Panc1 (cell line): Measurements from ENCODE around the gene ARID4A. TPM values are rescaled to one million over a fixed set of nuclear protein-coding genes. Genes with fewer than 3 reads are reported as not detected.

Experiments
- ATAC-seq: fragments of 200-7000 bp; cut with Tn5 transposase; 2 replicates; pipeline ENCODE4 v1.9.1; 2020; ENCODE audit warnings: mild to moderate bottlenecking, moderate library complexity
- BruUV-seq: library from RNA; stranded (reverse); fragments of 400-500 nt; replicated peaks from 2 replicates; lab custom pipeline; 2021; lab: Mats Ljungman, UMichigan
- CTCF ChIA-PET: fragments of 300-600 bp; sonication (Branson Sonifier 250); formaldehyde crosslinking; loops from one replicate; lab custom pipeline; 2022; ENCODE audit warnings: antibody characterized with exemption; lab: Charles Lee
- POLR2A ChIA-PET: fragments of 300-600 bp; sonication (Branson Sonifier 250); formaldehyde crosslinking; loops from one replicate; lab custom pipeline; 2022; ENCODE audit warnings: antibody characterized with exemption; lab: Charles Lee
- DNase-seq: peaks from one replicate; pipeline ENCODE4 v3.0.0-alpha.2; 2010; ENCODE audit warnings: low read depth, low spot score
- H3K27ac ChIP-seq: 2 replicates; pipeline ENCODE4 v1.5.1; 2011; ENCODE audit warnings: mild to moderate bottlenecking, low read length, inconsistent platforms
- H3K27me3 ChIP-seq: fragments of 200-500 bp; sonication (Bioruptor generic); 2 replicates; pipeline ENCODE4 v1.6.0; 2014; ENCODE audit warnings: low read length, inconsistent platforms; ENCODE audit not compliant: control insufficient read depth, insufficient read depth
- H3K36me3 ChIP-seq: fragments of 200-500 bp; sonication (Bioruptor generic); 2 replicates; pipeline ENCODE4 v1.5.1; 2014; ENCODE audit warnings: inconsistent platforms, mild to moderate bottlenecking, low read length, moderate library complexity; ENCODE audit not compliant: control insufficient read depth, insufficient read depth
- H3K4me1 ChIP-seq: 2 replicates; pipeline ENCODE4 v1.5.1; 2011; ENCODE audit warnings: inconsistent platforms, mild to moderate bottlenecking, low read length, moderate library complexity; ENCODE audit not compliant: control insufficient read depth, insufficient read depth
- H3K4me3 ChIP-seq, 2 experiments: 2 replicates each; pipeline ENCODE4 v1.5.1; 2011 to 2012; ENCODE audit warnings: low read depth in 2 of 2, low read length in 2 of 2, mild to moderate bottlenecking in 2 of 2, inconsistent platforms in 1 of 2, moderate library complexity in 1 of 2
- H3K9me3 ChIP-seq: fragments of 200-500 bp; sonication (Bioruptor generic); 2 replicates; pipeline ENCODE4 v1.5.1; 2014; ENCODE audit warnings: low read depth, mild to moderate bottlenecking, inconsistent platforms, low read length, moderate library complexity; ENCODE audit not compliant: control insufficient read depth, insufficient read depth
- CTCF ChIP-seq: fragments of 450-650 bp; IDR thresholded peaks from 2 replicates; pipeline ENCODE4 v1.5.1; 2017; ENCODE audit warnings: mild to moderate bottlenecking
- POLR2AphosphoS5 ChIP-seq: IDR thresholded peaks from 2 replicates; pipeline ENCODE4 v1.6.1; 2012; ENCODE audit warnings: mild to moderate bottlenecking, low read depth, low read length, moderate library complexity
- REST ChIP-seq, 2 experiments: IDR thresholded peaks; 2 replicates each; pipeline ENCODE4 v1.6.1; 2011 to 2012; ENCODE audit warnings: low read depth in 2 of 2, control low read depth in 1 of 2, low read length in 1 of 2, mild to moderate bottlenecking in 1 of 2, moderate library complexity in 1 of 2; ENCODE audit not compliant: insufficient read depth in 1 of 2
- SIN3A ChIP-seq: IDR thresholded peaks from 2 replicates; pipeline ENCODE4 v1.6.1; 2012; ENCODE audit warnings: low read depth, mild to moderate bottlenecking, low read length, moderate library complexity, borderline replicate concordance; ENCODE audit not compliant: insufficient read depth
- TCF7L2 ChIP-seq: IDR thresholded peaks from 2 replicates; pipeline ENCODE4 v1.6.1; 2011; ENCODE audit warnings: mild to moderate bottlenecking, low read depth, low read length, inconsistent platforms
- in situ Hi-C: cut with HindIII; loops from 2 replicates; pipeline ENCODE4 v1.10.0; 2016; ENCODE audit warnings: low sequenced_read_pairs, low pct_unique_long_range_greater_than_20kb
- intact Hi-C: fragments of 100-400 bp; cut with micrococcal nuclease; formaldehyde crosslinking; loops from one replicate; pipeline ENCODE4 v1.10.0; 2022; ENCODE audit not compliant: unreplicated experiment
- total RNA-seq: library from RNA; stranded (reverse); gene quantifications from one replicate; pipeline ENCODE4 v1.2.1, GENCODE V29; 2021; ENCODE audit not compliant: unreplicated experiment

ARID4A gene
- total RNA-seq, 1 experiment from 2014 or later: 11.4 TPM

- in situ Hi-C loops (no loop called here), intact Hi-C loops (no loop called here)
- DNase-seq (no peak), ATAC-seq (no peak)
- POLR2A ChIA-PET: no interaction called here
- H3K4me1 ChIP-seq: no peaks in the 10 kb centered on the region
- no TSS peak for BruUV-seq
- CTCF ChIA-PET: no interaction called here
- no peaks in the 10 kb centered on the region for H3K27me3 ChIP-seq
- H3K9me3 ChIP-seq: no peaks in the 10 kb centered on the region
- TF ChIP-seq REST (IDR thresholded peaks at IDR 0.05; ENCODE audit: insufficient read depth in 1 of 2, low read depth in 2 of 2, low read length in 1 of 2) (no peak), TCF7L2 (no peak), POLR2AphosphoS5 (no peak), CTCF (no peak), SIN3A (no peak)
- H3K4me3 ChIP-seq: no peak overlapping the region
- H3K27ac ChIP-seq: no peak overlapping the region
- peaks cover 22% of the 10 kb centered on the region for H3K36me3 ChIP-seq
Measured at GRCh38 chr14:58367296-58367695, 68.9 kb downstream of the ARID4A start.

GRCh38 chr14:58368956-58369355 is 70.6 kb downstream of the ARID4A start:
- TF ChIP-seq TCF7L2 (no peak), CTCF (no peak), SIN3A (no peak), REST (IDR thresholded peaks at IDR 0.05; ENCODE audit: insufficient read depth in 1 of 2, low read depth in 2 of 2, low read length in 1 of 2) (no peak), POLR2AphosphoS5 (no peak)
- Histone ChIP-seq H3K36me3 (peaks cover 22% of the 10 kb centered on the region), H3K9me3 (no peaks in the 10 kb centered on the region), H3K4me1 (no peaks in the 10 kb centered on the region), H3K4me3 (no peak overlapping the region), H3K27ac (no peak overlapping the region), H3K27me3 (no peaks in the 10 kb centered on the region)
- POLR2A ChIA-PET: no interaction called here
- BruUV-seq: no TSS peak
- intact Hi-C loops: no loop called here
- DNase-seq (no peak), ATAC-seq (no peak)
- in situ Hi-C loops: no loop called here
- CTCF ChIA-PET: no interaction called here
